Caco-2 (cell line): ENCODE measurements around the gene VAPB. TPM values are rescaled to one million over a fixed set of nuclear protein-coding genes. Genes with fewer than 3 reads are reported as not detected.

Source experiments
- BruUV-seq: library from RNA; stranded (reverse); fragments of 400-500 nt; replicated peaks from 2 replicates; lab custom pipeline; 2021; lab: Mats Ljungman, UMichigan
- CTCF ChIA-PET: fragments of 300-600 bp; sonication (Branson Sonifier 250); formaldehyde crosslinking; loops from one replicate; lab custom pipeline; 2022; ENCODE audit warnings: antibody characterized with exemption; lab: Charles Lee
- POLR2A ChIA-PET: fragments of 300-600 bp; sonication (Branson Sonifier 250); formaldehyde crosslinking; loops from one replicate; lab custom pipeline; 2022; ENCODE audit warnings: antibody characterized with exemption; lab: Charles Lee
- DNase-seq, 2 experiments: peaks; one replicate each; pipeline versions ENCODE4 v3.0.0 to v3.0.0-alpha.2; 2020 to 2022
- H3K27me3 ChIP-seq: replicated peaks from 2 replicates; pipeline ENCODE4 v1.6.0; 2011; ENCODE audit warnings: low read length; ENCODE audit not compliant: control insufficient read depth, insufficient read depth
- H3K36me3 ChIP-seq: 2 replicates; pipeline ENCODE4 v1.5.1; 2011; ENCODE audit warnings: low read length; ENCODE audit not compliant: control insufficient read depth, insufficient read depth
- H3K4me1 ChIP-seq: fragments of 250-450 bp; sonication (Bioruptor Pico); 2 replicates; pipeline ENCODE4 v1.5.1; 2020; ENCODE audit warnings: mild to moderate bottlenecking
- H3K4me3 ChIP-seq: 2 replicates; pipeline ENCODE4 v1.5.1; 2011; ENCODE audit warnings: low read depth, mild to moderate bottlenecking, control low read depth, low read length
- H3K9me3 ChIP-seq: fragments of 250-450 bp; sonication (Bioruptor Pico); 2 replicates; pipeline ENCODE4 v1.5.1; 2020; ENCODE audit warnings: mild to moderate bottlenecking, moderate library complexity
- H3K27ac Mint-ChIP-seq: one replicate; pipeline ENCODE4 v1.8.0; 2022; ENCODE audit warnings: mixed read lengths; ENCODE audit not compliant: unreplicated experiment
- H3K27me3 Mint-ChIP-seq: one replicate; pipeline ENCODE4 v1.8.0; 2022; ENCODE audit warnings: mixed read lengths; ENCODE audit not compliant: insufficient read depth, unreplicated experiment
- H3K36me3 Mint-ChIP-seq: one replicate; pipeline ENCODE4 v1.8.0; 2022; ENCODE audit warnings: mild to moderate bottlenecking, mixed read lengths; ENCODE audit not compliant: insufficient read depth, unreplicated experiment
- H3K4me1 Mint-ChIP-seq: one replicate; pipeline ENCODE4 v1.8.0; 2022; ENCODE audit warnings: low read depth, mixed read lengths; ENCODE audit not compliant: unreplicated experiment
- H3K4me3 Mint-ChIP-seq: one replicate; pipeline ENCODE4 v1.8.0; 2022; ENCODE audit warnings: mild to moderate bottlenecking, moderate library complexity, mixed read lengths; ENCODE audit not compliant: unreplicated experiment
- H3K9me3 Mint-ChIP-seq: one replicate; pipeline ENCODE4 v1.8.0; 2022; ENCODE audit warnings: mixed read lengths; ENCODE audit not compliant: unreplicated experiment
- intact Hi-C: fragments of 100-400 bp; cut with micrococcal nuclease; formaldehyde crosslinking; loops from one replicate; pipeline ENCODE4 v1.10.0; 2022; ENCODE audit not compliant: unreplicated experiment
- total RNA-seq: library from RNA; stranded (reverse); gene quantifications from 2 replicates; pipeline ENCODE4 v1.2.3, GENCODE V29; 2022
- TF ChIP-seq, protein P1 (sequence below), 2 experiments: fragments of 200-600 bp in 1 of 2; IDR thresholded peaks; 1 replicate in 1 of 2; 2 replicates in 1 of 2; pipeline versions ENCODE4 v1.5.1 to v1.8.0; 2011 to 2022; ENCODE audit warnings: antibody characterized with exemption in 1 of 2, control low read depth in 1 of 2, inconsistent platforms in 1 of 2, low read depth in 1 of 2, low read length in 1 of 2, mild to moderate bottlenecking in 1 of 2, moderate library complexity in 1 of 2; ENCODE audit not compliant: insufficient read depth in 1 of 2, severe bottlenecking in 1 of 2, unreplicated experiment in 1 of 2

Gene VAPB
- total RNA-seq, 1 experiment from 2014 or later: 186 TPM

- CTCF ChIA-PET: interaction anchor here (0.6 kb wide), 1 partner anchor 245 kb away, joined by 4 read pairs; no protein-coding TSS in a partner anchor
- Mint-ChIP-seq H3K27ac (no peak overlapping the region), H3K4me3 (no peak overlapping the region), H3K36me3 (peaks cover 84% of the 10 kb centered on the region), H3K27me3 (no peaks in the 10 kb centered on the region), H3K9me3 (no peaks in the 10 kb centered on the region), H3K4me1 (peaks cover 6% of the 10 kb centered on the region)
- Histone ChIP-seq H3K9me3 (no peaks in the 10 kb centered on the region), H3K4me1 (no peaks in the 10 kb centered on the region), H3K27me3 (no peaks in the 10 kb centered on the region), H3K4me3 (no peak overlapping the region), H3K36me3 (peaks cover 11% of the 10 kb centered on the region)
- POLR2A ChIA-PET: no interaction called here
- intact Hi-C loops: loop anchor here (5.0 kb wide), 1 partner anchor 132 kb away; no protein-coding TSS in a partner anchor
- DNase-seq: no peak
- TF ChIP-seq, protein P1, sequence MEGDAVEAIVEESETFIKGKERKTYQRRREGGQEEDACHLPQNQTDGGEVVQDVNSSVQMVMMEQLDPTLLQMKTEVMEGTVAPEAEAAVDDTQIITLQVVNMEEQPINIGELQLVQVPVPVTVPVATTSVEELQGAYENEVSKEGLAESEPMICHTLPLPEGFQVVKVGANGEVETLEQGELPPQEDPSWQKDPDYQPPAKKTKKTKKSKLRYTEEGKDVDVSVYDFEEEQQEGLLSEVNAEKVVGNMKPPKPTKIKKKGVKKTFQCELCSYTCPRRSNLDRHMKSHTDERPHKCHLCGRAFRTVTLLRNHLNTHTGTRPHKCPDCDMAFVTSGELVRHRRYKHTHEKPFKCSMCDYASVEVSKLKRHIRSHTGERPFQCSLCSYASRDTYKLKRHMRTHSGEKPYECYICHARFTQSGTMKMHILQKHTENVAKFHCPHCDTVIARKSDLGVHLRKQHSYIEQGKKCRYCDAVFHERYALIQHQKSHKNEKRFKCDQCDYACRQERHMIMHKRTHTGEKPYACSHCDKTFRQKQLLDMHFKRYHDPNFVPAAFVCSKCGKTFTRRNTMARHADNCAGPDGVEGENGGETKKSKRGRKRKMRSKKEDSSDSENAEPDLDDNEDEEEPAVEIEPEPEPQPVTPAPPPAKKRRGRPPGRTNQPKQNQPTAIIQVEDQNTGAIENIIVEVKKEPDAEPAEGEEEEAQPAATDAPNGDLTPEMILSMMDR (IDR thresholded peaks at IDR 0.05; ENCODE audit: insufficient read depth in 1 of 2, low read depth in 1 of 2, low read length in 1 of 2, severe bottlenecking in 1 of 2, unreplicated experiment in 1 of 2): no peak
- BruUV-seq: no TSS peak
Measured at GRCh38 chr20:58444746-58445255, 55.8 kb downstream of the VAPB start.

GRCh38 chr20:58446264-58446959 is 57.4 kb downstream of the VAPB start:
- CTCF ChIA-PET: interaction anchor here (0.6 to 1.4 kb wide), 3 partner anchors 57 to 394 kb away, joined by 3 to 8 read pairs (median 5); partner anchors contain the start of gene VAPB
- Mint-ChIP-seq H3K27me3 (no peaks in the 10 kb centered on the region), H3K4me1 (peaks cover 6% of the 10 kb centered on the region), H3K36me3 (peaks cover 82% of the 10 kb centered on the region), H3K4me3 (no peak overlapping the region), H3K9me3 (no peaks in the 10 kb centered on the region), H3K27ac (no peak overlapping the region)
- POLR2A ChIA-PET: no interaction called here
- no peaks in the 10 kb centered on the region for H3K27me3 ChIP-seq
- no peak overlapping the region for H3K4me3 ChIP-seq
- no peak for DNase-seq
- H3K9me3 ChIP-seq: no peaks in the 10 kb centered on the region
- TF ChIP-seq, protein P1 (IDR thresholded peaks at IDR 0.05; ENCODE audit: insufficient read depth in 1 of 2, low read depth in 1 of 2, low read length in 1 of 2, severe bottlenecking in 1 of 2, unreplicated experiment in 1 of 2): no peak
- BruUV-seq: no TSS peak
- no peaks in the 10 kb centered on the region for H3K4me1 ChIP-seq
- intact Hi-C loops: loop anchor here (5.0 kb wide), 1 partner anchor 134 kb away; no protein-coding TSS in a partner anchor
- peaks cover 9% of the 10 kb centered on the region for H3K36me3 ChIP-seq

DNA sequence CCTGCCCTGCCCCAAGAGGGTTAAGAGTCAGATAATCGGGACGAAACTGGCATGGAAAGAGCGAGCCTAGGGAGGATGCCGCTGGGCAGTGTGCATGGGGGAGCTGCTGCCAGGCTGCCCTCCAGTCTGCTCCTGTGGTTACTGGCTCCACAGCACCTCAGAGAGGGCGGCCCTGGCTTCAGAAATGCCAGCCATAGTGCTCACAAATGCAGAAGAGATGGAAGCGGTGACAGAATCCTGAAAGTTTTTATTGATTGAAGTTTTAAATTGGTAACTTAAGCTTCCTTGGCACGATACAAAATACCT is 57.9 kb downstream of the VAPB start:
- peaks cover 9% of the 10 kb centered on the region for H3K36me3 ChIP-seq
- Mint-ChIP-seq H3K4me1 (peaks cover 6% of the 10 kb centered on the region), H3K4me3 (no peak overlapping the region), H3K36me3 (peaks cover 77% of the 10 kb centered on the region), H3K27me3 (no peaks in the 10 kb centered on the region), H3K27ac (no peak overlapping the region), H3K9me3 (no peaks in the 10 kb centered on the region)
- BruUV-seq: no TSS peak
- H3K4me1 ChIP-seq: no peaks in the 10 kb centered on the region
- no peak overlapping the region for H3K4me3 ChIP-seq
- no peaks in the 10 kb centered on the region for H3K9me3 ChIP-seq
- POLR2A ChIA-PET: interaction anchor here (0.7 kb wide), 1 partner anchor 58 kb away, joined by 3 read pairs; the partner anchor contains the start of gene VAPB
- no peak for DNase-seq
- intact Hi-C loops: loop anchor here (1.0 to 5.0 kb wide), 4 partner anchors 75 to 210 kb away; no protein-coding TSS in a partner anchor
- CTCF ChIA-PET: interaction anchor here (0.7 to 1.4 kb wide), 5 partner anchors 23 to 204 kb away, joined by 3 to 8 read pairs (median 4); partner anchors contain the start of genes STX16 and VAPB
- TF ChIP-seq, protein P1 (IDR thresholded peaks at IDR 0.05; ENCODE audit: insufficient read depth in 1 of 2, low read depth in 1 of 2, low read length in 1 of 2, severe bottlenecking in 1 of 2, unreplicated experiment in 1 of 2): no peak
- H3K27me3 ChIP-seq: no peaks in the 10 kb centered on the region
